ENCODE data around the gene TYW3.

The TYW3 gene, protein sequence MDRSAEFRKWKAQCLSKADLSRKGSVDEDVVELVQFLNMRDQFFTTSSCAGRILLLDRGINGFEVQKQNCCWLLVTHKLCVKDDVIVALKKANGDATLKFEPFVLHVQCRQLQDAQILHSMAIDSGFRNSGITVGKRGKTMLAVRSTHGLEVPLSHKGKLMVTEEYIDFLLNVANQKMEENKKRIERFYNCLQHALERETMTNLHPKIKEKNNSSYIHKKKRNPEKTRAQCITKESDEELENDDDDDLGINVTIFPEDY

DNA sequence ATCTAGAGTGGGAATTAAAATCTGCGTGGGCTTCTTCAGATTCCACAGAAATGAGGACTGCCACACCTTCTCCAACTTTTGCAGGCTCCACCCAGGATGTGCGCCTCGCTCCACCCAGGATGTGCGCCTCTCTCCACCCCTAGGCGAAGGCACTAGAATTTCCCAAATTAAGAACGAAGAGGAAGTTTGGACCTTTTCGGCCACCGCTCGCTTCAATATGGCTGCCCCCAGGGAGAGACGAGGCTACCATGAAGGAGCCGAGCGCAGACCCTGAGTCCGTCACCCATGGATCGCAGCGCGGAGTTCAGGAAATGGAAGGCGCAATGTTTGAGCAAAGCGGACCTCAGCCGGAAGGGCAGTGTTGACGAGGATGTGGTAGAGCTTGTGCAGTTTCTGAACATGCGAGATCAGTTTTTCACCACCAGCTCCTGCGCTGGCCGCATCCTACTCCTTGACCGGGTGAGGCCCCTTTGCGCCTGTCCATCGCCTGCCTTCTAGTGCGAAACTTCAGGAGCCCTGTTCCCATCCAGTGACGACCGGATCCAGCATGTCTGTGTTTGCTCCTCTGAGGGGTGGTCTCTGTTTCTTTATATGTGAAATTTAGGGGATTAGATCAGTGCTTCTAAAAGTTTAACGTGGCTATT, at the start of gene TYW3, which contains the start of gene CRYZ:
TSS of gene TYW3 (plus strand) at position 193 of the 644 bp plus-strand sequence. CDS start at position 286, 93 bp downstream.
TSS of gene CRYZ (minus strand) at position 91 of the 644 bp plus-strand sequence. CDS start 8,229 bp downstream, outside the sequence.
- peak; percentile 71 for DNase-seq

DNA sequence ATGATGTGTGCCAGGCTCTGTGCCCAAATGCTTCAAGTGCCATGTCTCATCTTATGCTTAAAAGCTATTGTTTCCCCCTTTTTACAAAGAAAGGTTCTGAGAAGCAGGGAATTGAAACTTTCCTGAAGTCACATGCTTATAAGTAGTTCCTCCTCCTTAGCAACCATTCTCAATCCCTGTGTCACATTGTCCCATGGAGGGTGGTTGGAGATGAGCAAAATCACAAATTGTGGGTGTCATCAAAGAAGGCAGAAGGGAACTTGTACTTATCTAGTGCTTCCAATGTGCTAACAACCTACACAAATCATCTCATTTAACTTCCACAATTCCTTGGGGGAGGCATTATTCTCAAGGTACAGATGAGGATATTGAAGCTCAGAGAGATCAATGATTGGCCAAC, 49.3 kb upstream of the TYW3 start:
- no peak for DNase-seq

DNA sequence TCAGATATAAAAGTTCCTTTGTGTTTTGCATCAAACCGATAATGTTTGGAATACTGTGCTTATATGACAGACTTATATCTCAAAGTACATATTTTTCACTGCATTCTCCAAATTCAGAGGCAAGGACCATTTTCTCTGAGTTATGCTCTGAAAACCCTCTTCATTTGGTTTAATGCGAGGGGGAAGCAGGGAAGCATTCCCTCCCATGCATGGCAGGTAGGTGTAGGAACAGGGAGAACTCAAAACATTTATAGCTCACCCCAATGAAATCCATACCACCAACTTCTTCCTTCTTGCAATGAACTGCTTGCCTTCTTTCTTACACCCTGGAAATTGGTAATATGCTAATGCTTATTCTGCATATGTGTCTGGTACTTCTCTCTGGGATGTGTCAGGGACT, 48.7 kb upstream of the TYW3 start:
- DNase-seq, result no peak

DNA sequence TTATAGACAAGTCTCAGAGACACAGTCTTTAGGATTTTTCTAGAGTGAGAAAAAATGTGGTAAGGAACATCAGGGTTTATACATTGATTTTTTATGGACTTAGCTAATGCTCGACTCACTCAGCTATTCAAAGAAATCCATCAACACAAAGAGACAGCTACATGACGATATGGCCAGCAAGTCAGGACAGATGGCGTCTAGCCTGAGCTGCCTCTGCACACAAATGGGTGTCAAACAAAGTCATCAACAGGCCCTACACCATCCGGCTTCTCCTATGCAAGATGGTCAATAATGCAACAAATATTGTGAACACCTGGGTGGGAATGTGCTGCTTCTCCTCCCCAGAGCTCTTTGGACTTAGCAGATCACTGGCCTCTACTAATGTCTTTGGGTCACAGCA, 46.0 kb upstream of the TYW3 start:
- no peak for DNase-seq

DNA sequence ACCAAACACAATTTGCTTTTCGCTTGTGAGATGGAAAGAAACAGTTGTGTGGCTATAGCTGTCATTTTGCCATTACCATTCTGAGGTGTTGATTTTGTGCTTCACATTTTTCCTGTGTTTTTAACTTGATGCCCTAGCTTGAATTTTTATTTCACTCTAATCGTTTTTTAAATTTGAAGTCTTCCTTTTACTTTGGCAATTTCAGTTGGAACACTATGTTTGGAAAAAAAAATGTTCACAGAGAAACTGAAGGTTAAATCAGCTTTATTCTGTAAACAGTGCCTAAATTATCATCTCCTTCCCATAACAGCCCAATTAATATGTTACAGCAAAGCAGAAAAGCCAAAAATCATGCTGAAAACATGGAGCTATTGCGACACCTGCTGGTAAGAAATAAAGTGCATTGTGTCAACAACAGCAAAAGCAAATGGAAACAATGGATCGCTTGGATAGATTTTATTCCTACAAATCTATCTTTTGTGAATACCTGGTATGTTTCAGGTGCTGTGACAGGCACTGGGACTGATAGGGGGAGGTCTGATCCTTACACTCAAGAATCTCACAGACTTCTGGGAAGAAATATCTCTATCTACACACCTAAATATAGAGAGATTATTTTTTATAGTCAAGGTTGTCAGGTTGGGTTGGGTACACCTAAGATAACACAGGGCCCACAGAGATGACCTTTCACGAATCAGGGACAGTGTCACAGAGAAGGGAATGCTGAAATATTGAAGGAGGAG, 43.2 kb upstream of the TYW3 start:
- DNase-seq, result peak; percentile 18

DNA sequence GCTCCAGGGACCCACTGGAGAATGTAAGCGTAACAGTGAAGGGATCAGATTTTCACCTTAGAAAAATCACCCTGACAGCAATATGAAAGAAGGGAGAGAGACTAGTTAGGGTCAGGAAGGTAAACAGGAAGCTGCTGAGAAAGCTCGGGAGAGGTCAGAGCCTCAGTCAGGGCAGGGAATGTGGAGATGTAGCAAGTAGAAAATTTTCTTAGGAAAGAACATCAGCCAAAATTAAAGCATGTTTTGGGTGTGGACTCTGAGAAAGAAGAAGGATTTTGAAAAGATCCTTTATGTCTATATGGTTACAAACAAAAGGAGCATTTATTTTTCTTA, 42.6 kb upstream of the TYW3 start:
- no peak for DNase-seq

DNA sequence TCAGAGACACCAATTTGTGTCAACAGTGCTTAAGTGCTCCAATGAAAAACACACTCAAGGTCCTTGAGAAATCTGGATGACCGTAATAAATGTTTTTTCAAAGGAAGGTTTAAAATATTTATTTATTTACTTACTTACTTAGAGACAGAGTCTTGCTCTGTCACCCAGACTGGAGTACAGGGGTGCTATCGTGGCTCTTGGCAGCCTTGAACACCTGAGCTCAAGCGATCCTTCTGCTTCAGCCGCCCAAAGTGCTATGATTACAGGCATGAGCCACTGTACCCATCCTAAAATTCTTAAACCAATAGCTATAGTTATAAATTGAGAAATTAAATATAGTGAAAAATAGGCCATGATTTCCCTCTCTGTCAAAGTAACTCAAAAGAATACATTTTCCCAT, 42.0 kb upstream of the TYW3 start:
- DNase-seq, result no peak

DNA sequence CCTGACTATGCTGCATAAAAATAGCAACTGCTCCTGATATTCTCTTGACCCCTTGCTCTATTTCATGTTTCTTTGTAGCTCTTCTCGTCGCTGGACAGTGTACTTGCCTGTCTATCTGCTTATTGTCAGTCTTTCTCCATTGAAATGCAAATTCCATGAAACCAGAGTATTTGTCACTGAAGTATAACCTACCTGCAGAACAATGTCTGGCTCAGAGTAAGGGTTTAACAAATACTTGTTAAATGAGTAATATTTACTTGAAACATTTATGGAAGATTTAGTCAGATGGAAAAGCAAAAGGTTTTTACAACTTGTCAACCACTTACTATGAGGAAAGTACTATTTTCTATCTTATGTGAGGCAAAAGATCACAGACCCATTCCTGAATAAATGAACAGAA, 39.5 kb upstream of the TYW3 start:
- no peak for DNase-seq

DNA sequence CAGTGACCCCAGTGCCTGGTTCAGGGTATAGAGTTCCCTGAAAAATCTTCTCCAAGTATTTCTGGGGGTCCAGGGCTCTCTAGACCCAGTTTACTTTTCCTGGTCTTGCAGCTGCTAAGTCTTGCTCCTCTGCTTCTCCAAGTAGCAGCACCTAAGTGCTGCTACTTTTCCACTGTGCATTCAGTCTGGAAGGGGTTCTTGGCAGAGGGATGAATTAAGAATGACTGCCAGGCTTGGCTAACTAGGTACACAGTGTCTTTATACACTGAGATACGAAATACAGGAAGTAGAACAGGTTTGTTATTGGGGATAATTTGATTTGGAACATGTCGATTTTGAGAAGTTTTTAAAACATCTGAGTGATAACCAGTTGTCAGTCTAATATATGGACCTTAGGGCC, 35.1 kb upstream of the TYW3 start:
- DNase-seq, result no peak

DNA sequence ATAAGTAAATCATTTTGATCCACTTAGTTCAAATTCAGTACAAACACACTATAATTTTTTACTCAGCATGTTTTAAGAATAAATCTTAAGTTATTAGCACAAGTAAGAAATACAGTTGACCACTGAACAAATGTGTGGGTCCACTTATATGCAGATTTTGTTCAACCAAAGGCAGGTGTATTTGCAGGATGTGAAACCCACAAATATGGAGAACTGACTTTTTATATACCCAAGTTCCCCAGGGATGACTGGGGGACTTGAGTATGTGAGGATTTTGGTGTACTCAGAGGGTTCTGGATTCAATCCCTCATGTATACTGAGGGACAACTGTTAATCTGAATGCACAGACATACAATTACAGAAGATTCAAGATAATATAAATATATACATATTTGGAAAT, 33.6 kb upstream of the TYW3 start:
- DNase-seq, result no peak

DNA sequence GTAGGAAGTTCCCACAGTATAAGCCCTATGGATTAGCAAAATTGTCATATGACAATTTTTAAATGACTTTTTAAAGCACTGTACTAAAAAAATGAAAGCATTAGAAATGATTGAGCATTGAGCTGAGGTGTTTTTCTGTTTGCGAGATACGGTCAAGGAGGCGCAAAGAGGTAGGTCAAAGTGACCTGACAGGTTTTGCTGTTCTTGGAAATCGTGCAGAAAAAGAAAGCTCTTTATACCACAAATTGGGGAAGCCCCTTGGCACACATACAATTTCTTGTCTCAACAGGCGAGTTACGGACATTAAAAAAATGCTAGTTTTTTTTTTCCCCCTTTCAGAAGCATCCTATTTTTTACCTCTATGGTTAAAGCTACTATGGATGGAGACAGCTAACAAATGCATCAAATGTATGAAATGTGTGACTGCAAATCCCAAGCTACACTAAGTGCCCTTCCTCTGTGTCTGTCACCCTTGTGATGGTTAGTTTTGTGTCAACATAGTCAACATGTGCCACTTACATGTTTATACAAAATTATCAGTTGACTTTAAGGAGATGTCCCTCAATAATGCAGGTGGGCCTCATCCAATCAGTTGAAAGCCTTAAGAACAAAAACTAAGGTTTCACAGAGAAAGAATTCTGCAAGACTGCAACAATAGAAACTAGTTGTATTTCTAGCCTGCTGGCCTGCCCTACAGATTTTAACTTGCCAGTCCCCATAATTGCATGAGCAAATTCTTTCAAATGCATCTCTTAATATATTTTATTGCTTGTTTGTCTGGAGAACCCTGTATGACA, 29.4 kb upstream of the TYW3 start:
- no peak for DNase-seq

DNA sequence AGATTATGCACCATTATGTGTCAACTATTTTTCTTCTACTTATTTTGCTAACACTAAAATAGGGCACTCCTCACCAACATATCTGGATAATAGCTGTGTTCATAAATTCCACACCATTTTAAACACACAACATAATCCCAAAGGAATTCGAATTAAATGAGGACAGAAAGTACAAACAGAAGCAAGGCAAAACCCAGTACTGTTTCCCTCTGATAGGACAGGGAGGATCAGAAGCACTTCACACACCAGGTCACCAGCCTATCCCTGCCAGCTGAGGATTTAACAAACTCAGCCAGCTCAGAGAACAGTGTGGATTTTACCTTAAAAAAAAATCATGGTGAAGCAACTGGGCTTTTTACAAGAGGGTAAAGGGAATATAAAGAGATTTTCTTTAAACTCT, 20.1 kb upstream of the TYW3 start:
- DNase-seq, result no peak

DNA sequence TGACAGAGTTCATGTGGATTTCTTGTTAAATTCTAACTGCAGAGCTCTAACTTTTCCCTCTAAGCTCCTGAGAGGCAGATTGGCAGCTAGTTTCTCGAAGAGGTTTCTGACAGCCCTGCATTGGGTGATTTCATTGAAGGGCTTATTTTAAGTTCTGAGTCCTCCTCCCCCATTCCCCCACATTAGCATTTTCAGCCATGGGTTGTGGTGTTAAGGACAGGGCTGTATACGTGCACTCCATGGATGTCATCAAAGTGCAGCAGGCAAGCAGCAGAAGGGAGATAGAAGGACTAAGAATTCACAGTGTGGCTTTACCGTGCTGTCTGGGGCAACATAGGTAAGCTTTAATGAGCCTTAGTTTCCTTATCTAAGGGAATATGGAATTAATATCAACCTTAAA, 19.1 kb upstream of the TYW3 start:
- DNase-seq, result no peak

DNA sequence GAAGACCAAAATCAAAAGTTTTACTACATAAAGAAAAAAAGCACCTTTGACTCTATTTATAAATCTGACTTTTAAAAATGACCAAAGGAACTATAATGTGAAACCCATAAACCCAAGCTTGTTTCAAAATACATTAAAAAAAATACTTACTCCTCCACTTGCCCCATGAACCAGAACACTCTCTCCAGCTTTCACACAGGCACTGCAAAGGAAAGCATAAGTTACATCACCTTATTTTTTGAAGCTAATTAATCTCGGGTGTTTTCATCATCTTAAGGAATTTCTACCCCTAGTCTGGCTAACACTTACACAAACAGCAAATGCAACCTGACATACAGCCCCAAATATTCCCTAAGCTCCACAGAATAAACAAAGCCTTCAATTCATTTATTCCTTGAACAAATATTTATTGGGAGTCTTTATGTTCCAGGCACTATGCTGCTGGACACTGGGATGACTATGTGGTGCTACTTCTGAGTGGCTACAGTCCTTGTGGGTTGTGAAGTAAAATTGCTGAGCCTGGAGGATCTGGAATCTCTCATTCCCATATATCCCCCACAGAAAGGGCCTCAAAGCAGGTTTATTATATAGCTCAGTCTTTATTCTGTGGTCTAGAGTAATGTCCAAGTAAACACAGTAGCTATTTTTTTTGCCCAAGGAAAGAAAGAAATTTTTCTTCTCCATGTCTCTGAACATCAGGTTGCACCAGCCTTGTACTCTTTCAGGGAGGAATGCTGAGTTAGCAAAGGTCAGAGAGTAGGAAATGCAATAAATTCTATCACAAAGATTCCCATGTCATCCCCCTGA, 18.3 kb upstream of the TYW3 start:
- DNase-seq, result no peak

DNA sequence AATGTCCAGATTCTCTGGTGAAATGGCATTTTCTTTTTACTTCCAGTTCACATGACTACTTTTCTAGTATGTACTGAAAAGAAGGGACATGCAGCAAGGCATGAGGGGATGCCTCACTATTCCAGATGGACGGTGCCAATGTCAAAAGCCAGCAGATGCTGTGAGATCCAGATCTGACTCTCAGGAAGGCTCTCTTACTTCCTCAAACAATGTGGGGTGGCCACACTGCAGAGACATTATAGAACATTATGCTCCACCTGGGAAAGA, 17.8 kb upstream of the TYW3 start:
- DNase-seq, result no peak

DNA sequence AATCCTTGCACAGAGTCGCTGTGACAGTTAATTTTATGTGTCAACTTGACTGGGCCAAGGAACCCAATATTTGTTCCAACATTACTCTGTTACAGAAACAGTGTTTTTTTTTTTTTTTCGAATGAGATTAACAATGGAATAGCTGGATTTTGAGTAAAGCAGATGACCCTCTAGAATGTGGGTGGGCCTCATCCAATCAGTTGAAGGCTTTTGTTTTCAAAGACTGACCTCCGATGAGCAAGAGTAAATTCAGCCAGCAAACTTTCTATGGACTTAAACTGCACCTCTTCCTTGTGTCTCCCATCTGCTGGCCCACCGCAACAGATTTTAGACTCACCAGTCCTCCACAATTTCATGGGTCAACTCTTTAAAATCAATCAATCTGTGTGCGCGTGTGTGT, 17.1 kb upstream of the TYW3 start:
- no peak for DNase-seq

DNA sequence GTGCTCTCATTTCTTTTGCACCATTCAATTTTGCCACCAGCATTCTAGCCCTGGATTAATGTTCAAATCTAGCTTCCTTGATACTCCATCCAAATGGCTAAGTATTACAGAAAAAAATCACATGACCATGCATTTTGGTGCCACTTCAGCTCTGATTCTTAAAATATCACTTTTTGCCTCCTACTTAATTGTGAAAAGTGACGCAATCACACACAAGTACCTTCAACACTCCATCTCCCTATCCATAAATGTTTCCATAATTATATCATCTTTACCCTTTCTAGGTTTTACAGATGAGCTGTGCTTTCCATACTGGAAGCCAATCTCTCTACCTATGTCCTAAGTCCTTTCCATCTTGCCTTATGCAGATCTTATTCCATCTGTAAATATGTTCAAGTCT, 16.1 kb upstream of the TYW3 start:
- no peak for DNase-seq

DNA sequence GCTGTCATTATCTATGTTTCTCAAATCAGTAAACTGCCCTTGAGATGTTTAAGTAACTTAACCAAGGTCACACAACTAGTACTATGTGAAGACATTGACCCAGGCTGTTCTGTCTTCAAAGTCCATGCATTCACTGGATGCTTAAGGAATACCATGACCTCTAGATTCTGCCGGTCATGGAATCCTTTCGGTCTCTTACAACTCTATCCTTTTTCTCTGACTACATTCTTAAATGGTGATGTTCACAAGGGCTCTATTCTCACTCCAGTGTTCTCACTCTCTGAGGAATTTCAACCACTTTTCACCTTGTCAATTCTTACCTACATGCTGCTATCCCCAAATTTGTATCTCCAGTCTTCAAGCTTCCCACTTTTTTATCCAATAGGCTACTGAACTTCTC, 15.3 kb upstream of the TYW3 start:
- no peak for DNase-seq

DNA sequence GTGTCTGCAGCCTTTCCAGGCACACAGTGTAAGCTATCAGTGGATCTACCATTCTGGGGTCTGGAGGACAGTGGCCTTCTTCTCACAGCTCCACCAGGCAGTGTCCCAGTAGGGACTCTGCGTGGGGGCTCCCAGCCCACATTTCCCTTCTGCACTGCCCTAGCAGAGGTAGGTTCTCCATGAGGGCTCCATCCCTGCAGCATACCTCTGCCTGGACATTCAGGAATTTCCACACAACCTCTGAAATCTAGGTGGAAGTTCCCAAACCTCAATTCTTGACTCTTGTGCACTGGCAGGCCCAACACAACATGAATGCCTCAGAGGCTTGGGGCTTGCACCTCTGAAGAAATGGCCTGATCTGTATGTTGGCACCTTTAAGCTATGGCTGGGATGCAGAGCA, 6.9 kb upstream of the TYW3 start:
- no peak for DNase-seq

DNA sequence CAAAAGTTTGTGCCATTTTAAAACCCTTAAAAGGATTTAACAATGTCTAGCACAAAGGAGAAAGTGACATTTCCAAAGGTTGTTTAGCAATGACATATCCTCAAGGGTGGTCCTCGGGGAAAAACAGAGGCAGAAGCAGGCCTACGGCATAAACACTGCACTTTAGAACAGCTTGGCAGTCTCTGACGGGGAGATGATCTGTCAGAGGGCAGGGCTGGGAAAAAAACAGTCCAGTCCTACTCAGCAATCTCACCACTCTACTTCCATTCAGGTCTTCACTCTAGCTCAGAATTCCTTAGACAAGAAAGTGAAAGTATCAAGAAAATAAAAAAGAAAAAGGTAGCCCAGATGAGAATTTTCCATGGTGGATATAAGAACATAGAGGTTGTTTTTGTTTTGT, 4.2 kb upstream of the TYW3 start:
- no peak for DNase-seq

DNA sequence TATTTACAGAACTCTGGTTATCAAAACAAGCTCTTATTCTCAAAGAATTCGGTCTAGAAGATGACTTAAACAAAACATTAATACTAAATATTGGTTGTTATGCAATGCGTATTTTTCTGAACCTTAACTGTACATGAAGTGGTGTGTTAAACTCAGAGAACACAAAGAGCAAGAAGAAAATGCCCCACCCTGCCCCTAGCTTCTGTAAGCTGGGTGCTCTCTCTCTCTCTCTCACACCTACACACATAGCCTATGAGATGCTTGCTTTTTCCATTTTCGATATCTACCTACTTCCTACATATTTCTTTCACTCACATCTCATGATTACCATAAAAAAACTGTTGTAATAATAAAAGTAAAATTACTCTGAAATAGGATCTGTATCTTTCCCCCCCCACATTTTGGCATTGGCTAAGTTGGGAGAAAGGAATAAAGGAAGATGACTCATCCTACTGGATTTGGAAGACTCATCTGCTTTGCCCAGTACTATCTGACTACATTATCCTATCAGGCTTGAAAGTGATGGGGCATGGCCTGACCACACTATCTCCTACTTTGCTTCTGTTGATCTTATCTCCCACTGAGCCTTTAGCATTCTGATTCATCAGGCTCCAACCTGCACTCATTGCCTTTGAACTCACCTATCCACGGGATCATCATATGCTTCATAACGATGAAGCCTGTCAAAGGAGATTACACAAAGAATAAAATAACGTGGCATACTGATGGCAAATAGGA, 3.0 kb upstream of the TYW3 start:
- DNase-seq, result no peak

DNA sequence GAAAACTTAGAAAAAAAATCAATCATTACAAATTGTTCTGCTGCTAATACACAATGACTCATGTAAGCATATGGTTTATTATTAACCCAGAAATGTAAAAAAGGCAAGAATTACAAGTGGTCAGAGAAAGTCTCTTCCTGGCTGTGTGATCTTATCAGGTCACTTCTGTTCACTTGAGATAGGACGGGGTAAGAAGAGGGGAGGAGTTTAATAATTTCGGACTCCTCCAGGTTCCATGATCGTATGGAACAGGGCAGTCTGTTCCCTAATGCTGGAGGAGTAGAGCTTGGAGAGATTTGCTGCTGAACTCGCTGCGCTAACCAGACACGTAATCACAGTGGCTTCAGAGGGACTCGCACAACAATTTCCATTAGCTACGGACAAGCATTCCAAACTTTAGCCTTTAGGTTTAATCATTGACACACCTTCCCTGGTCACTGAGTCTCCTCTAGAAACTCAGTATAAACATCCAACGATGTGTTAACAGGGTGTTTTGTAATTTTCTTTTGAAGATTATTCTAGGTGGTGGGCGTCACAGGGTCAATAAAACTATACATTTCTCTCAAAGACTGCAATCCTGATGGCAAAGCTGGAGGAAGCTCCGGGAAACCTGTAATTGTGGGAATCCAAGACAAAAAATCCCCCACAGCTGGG, 1.4 kb upstream of the TYW3 start:
- no peak for DNase-seq

All from NCI-H1417 treated with DMSO at 0.1 percent for 48 hours (cell line).